ENCODE measurements around the gene GNAT3.

GNAT3 gene

DNA sequence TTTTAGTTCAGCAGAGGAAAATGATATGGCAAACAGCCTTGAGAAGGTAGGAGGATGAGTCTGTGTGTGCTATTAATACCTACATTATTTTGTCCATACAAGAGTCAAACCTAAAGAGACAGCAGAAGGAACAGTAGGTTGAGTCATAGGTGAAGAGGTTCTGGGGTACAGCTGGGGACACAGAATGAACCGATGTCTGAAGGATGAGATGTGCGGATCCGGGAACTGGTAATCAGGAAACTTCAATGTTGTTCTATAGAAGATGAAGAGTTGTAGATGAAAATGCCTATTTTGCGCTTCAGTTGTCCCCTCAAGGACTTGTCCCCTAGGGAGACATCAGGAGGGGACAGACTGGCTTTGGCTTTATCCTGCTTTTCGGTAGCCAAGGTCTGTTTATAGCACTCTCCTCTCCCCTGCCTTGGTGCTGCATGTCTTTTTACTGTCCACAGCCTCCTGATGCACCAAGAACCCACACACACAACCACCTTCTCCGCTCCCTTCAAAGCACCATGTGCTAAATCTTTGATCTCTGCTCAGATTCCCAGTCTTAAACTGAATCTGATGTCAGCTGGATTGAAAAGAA lies 94.6 kb downstream of the GNAT3 start:
- no peak for DNase-seq (ENCODE audit: low read depth)

DNA sequence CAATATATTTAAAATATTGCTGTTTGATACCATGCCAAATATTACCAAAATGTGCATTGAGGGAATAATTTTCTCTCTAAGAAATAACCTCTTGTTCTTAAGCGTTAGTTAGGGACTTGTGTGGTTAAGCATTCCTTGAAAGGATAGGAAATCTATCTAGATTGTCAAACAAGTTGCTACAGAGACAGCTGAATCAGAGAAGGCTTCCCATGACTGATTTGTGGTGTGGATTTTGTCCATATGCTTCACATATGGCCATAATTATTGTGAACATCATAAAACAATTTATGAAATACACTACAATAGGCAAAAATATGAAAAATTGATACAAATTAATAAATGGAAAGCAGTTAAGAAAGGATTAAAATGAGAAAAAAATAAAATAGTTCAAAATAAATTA lies 96.3 kb downstream of the GNAT3 start:
- DNase-seq (ENCODE audit: low read depth), result no peak

DNA sequence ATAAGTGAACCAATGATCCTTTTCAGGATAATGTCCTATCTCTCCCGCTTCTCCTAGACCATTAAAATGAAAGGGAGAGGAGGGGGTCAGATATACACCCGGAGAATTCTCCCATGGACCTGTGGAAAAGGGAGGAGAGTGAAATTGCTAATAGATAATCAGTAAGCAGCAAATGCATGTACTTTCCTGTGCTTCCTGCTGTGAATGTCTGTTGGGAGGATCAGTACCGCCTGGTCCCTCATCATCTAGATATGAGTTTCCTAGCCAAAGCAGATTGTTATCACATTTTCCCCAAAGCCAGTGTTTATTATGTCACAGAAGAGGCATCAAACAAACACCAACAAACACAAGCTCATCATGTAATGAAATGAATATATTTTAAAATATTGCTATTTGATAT lies 96.8 kb downstream of the GNAT3 start:
- no peak for DNase-seq (ENCODE audit: low read depth)

DNA sequence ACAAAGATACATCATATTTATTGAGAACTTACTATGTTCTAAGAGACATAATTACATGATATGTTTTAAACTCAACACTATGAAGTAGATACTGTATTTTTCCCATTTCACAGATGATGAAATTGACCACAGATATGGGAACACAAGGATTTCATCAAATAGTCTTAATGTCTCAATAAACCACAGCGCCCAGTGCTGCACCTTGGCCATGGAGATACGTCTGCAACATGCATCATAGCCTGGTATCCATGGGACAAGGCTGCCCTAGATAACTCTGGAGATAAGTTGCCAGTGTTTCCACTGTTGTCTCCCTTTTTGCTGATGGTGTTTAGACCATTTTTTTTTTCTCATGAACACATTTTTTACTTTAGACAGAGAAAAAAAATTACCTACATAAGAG lies 97.5 kb downstream of the GNAT3 start:
- DNase-seq (ENCODE audit: low read depth), result no peak

DNA sequence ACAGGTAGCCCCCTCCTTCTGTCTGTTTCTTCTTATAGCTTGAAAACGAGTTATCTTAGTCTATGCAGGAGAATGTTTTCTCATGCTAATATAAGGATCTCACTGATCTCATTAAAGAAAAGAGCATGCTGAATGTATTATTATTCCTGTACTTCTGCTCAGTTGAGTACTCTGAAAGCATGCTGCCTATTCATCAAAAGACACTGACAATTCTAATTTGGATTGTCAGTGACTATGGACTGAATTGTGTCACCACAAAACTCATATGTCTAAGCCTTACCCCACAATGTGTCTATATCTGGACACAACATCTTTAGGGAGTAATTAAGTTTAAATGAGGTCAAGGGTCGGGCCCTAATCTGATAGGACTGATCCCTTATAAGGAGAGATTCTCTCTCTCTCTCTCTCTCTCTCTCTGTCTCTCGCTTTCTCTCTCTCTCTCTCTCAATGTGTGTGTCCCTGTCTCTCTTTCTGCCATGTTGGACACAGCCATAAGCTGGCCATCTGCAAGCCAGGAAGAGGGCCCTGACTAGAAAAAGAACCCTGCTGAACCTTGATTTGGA lies 98.4 kb downstream of the GNAT3 start:
- DNase-seq (ENCODE audit: low read depth), result no peak

GRCh38 chr7:80412842-80413241 lies 99.0 kb downstream of the GNAT3 start:
- DNase-seq (ENCODE audit: low read depth), result no peak

DNA sequence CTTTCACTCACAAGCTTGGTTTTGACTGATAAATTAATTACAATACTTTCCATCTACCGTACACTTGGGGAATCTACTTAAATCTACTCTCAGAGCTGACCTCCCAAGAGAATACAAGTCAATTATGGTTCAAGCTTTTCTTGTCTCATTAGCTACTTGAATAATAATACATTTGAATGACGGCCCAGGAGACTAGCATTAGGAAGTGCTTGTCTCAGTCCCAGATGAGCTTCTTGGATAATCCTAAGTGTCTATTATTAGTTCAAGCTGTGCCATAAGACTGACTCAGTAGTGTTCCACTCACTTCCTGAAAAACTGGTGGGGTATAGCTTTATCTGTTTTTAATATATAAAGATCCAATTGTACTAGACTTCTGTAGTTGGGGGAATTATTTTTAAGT lies 100.2 kb downstream of the GNAT3 start:
- no peak for DNase-seq (ENCODE audit: low read depth)

DNA sequence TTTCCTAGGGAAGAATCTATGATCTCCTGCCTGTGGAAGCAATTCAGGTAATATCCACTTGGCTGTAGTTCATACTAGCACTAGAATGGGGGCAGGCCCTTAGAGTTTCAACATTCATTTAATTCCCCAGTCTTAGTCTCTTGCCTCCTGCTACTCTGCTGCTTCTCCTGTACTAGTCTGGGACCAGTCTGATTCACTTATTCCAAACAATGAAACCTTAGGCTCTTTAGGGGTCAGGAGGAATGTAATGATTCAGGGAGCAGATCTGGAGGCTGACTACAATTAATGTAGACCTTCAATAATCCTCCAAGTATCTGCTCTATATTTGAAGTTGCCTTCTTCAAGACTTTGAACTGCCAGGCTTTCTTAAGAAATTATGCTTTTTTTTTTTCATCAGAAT lies 101.8 kb downstream of the GNAT3 start:
- DNase-seq (ENCODE audit: low read depth), result no peak
